ENCODE data around the gene NECAP2.
"Not testable (repeated sequence)": the region's sequence is repeated elsewhere in the genome, so short reads cannot be mapped to it uniquely, and the experiment has no call there.

NECAP2 gene

GRCh38 chr1:16498573-16499413 is 58.3 kb downstream of the NECAP2 start:
- DNase-seq, result peak; percentile 55 to 68

GRCh38 chr1:16500466-16500865 is 59.9 kb downstream of the NECAP2 start:
- DNase-seq, result peak; percentile 47 to 68

GRCh38 chr1:16500975-16501374 is 60.5 kb downstream of the NECAP2 start:
- DNase-seq, result not testable (repeated sequence)

DNA sequence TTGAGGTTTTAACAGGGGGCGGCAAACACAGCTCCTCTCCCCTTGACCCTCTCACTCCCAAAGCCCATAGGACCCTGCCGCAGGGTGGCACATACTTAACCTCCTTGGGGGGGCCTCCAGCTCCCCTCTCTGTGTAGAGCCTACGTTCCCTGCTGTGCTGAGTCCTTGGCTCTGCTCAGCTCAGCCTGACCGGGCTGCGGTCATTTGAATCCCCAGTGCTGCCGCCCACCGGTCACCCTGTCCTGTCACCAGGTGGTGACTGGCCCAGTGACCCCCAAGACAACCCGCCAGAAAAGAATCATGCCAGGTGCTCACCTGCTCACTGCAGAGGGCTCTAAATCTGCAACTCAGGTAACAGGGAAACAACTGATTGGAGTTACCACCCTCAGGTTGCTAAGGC is 60.9 kb downstream of the NECAP2 start:
- not testable (repeated sequence) for DNase-seq

DNA sequence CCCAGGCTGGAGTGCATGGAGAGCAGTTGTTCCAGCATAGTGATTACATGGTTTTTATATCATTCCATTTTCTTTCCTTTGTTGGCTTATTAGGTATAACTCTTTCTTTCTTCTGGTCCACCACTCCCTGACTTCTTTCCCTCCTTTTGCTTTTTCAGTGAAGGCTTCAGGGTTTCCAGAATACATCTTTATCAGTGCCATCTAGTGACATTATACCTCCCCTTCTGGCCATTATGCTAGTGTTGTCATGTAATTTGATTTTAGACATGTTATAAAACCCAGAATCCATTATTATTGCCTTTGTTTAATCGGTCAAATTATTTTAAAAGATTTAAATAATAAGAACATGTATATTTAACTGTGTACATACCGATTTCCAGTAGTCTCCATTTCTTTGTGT is 63.0 kb downstream of the NECAP2 start:
- no peak for DNase-seq

GRCh38 chr1:16505870-16506269 is 65.3 kb downstream of the NECAP2 start:
- not testable (repeated sequence) for DNase-seq

- DNase-seq, result peak in 1 of 2 donors; percentile 2
These were observed 66.0 kb downstream of the NECAP2 start for GRCh38 chr1:16506364-16507136.

DNA sequence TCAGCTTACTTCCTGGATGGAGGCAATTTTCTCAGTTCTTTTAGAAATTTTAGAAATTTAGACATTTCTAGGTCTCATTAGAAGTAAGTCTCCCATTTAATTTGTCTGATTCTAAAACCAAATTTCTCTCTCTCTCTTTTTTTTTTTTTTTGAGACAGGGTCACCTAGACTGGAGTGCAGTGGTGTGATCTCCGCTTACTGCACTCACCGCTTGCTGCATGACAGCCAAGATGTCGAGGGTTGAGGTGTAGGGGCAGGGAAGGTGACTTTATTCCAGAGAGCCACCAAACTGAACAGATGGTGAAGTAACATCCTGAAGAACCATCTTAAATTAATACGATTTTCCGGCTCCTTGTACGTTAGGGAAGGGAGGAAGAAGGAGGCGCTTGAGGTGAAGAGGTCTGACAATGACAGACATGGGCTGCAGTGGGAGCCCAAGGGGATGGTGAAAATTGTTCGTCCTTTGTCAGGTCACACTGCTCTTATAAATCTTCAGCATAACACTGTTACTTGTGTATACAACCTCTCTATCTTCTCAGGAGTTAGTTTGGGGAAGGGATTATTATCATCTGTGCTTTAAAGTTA is 68.4 kb downstream of the NECAP2 start:
- DNase-seq, result peak in 1 of 2 donors; percentile 6
